CD4-positive, CD25-positive, alpha-beta regulatory T cell (primary cell): ENCODE data around the gene FAM216B. TPM values are rescaled to one million over a fixed set of nuclear protein-coding genes. Genes with fewer than 3 reads are reported as not detected.
A peak's percentile ranks its signal among the peaks of the same experiment; 100 is the strongest.

ENCODE experiments used
- ATAC-seq, 2 donors: fragments of 150-1000 bp; cut with Tn5 transposase; one replicate each; pipeline ENCODE4 v1.10.0; 2021; ENCODE audit warnings: low read depth in 2 of 2, moderate number of reproducible peaks in 2 of 2, moderate library complexity in 1 of 2
- DNase-seq, 3 donors: peaks; one replicate each; pipeline versions ENCODE4 v3.0.0 to v3.0.0-alpha.2; 2012 to 2022; ENCODE audit warnings: mixed read lengths in 1 of 3
- H3K27ac ChIP-seq: one replicate; pipeline ENCODE4 v1.7.0; 2013; ENCODE audit warnings: mild to moderate bottlenecking, low read length; ENCODE audit not compliant: insufficient read depth, poor library complexity, severe bottlenecking
- H3K27me3 ChIP-seq: one replicate; pipeline ENCODE4 v1.7.0; 2013; ENCODE audit warnings: low read length; ENCODE audit not compliant: control insufficient read depth, insufficient read depth
- H3K36me3 ChIP-seq: one replicate; pipeline ENCODE4 v1.7.0; 2013; ENCODE audit warnings: mild to moderate bottlenecking, low read length, moderate library complexity; ENCODE audit not compliant: control insufficient read depth, insufficient read depth
- H3K4me1 ChIP-seq: 2 replicates; pipeline ENCODE4 v1.7.0; 2013; ENCODE audit warnings: mild to moderate bottlenecking, low read length; ENCODE audit not compliant: insufficient read depth, control insufficient read depth, poor library complexity, severe bottlenecking
- H3K4me3 ChIP-seq: one replicate; pipeline ENCODE4 v1.7.0; 2013; ENCODE audit warnings: low read depth, mild to moderate bottlenecking, low read length, moderate library complexity
- H3K9me3 ChIP-seq, 2 experiments: 1 replicate in 1 of 2; 2 replicates in 1 of 2; pipeline ENCODE4 v1.7.0; 2013; ENCODE audit warnings: low read length in 2 of 2, mild to moderate bottlenecking in 1 of 2, moderate library complexity in 1 of 2; ENCODE audit not compliant: control insufficient read depth in 2 of 2
- H3K27ac Mint-ChIP-seq, 3 donors: one replicate each; pipeline ENCODE4 v1.8.0; 2020 to 2022; ENCODE audit warnings: mild to moderate bottlenecking in 3 of 3, mixed read lengths in 3 of 3, moderate library complexity in 2 of 3
- H3K27me3 Mint-ChIP-seq: one replicate; pipeline ENCODE4 v1.8.0; 2022; ENCODE audit warnings: mild to moderate bottlenecking, mixed read lengths
- H3K36me3 Mint-ChIP-seq: one replicate; pipeline ENCODE4 v1.8.0; 2020; ENCODE audit warnings: mixed read lengths
- H3K4me1 Mint-ChIP-seq, 4 donors: one replicate each; pipeline ENCODE4 v1.8.0; 2020 to 2022; ENCODE audit warnings: mixed read lengths in 4 of 4, mild to moderate bottlenecking in 1 of 4
- H3K4me3 Mint-ChIP-seq, 4 donors: one replicate each; pipeline ENCODE4 v1.8.0; 2020 to 2022; ENCODE audit warnings: mild to moderate bottlenecking in 4 of 4, mixed read lengths in 4 of 4, moderate library complexity in 3 of 4
- H3K9me3 Mint-ChIP-seq, 7 donors: one replicate each; pipeline ENCODE4 v1.8.0; 2020 to 2022; ENCODE audit warnings: mixed read lengths in 7 of 7, mild to moderate bottlenecking in 3 of 7, moderate library complexity in 2 of 7
- polyA plus RNA-seq, 4 donors: library from polyadenylated mRNA; unstranded; fragments of 300-500 nt; fragmentation: Illumina TruSeq; gene quantifications; one replicate each; pipeline ENCODE4 v1.2.3, GENCODE V29; 2021
- total RNA-seq: library from RNA; stranded (reverse); gene quantifications from one replicate; pipeline ENCODE4 v1.2.3, GENCODE V29; 2022

The FAM216B gene
- total and polyA plus RNA-seq, 5 donors from 2014 or later = not detected

DNA sequence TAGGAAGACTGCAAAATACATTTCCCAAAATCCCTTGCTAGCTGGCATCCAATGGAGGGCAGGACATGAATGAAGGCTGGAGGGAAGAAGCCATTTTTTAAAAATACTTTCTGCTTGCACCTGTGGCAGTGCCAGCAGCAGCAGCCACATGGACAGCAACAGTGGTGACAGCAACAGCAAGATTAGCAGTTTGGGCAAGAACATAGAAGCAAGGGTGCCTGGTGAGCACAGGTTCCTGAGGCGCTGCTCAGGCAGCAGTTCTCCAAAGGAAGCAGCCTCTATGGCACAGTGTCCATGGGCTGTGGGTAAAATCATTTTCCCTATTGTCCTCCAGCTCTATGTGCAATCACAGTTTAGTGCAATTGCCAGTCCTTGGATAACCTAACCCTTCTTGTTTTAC, 1.3 kb upstream of the FAM216B start:
- Histone ChIP-seq H3K36me3 (no peaks in the 10 kb centered on the region), H3K9me3 (no peaks in the 10 kb centered on the region), H3K4me3 (no peak overlapping the region), H3K4me1 (no peaks in the 10 kb centered on the region), H3K27me3 (no peaks in the 10 kb centered on the region), H3K27ac (no peak overlapping the region)
- Mint-ChIP-seq H3K27me3 (peaks cover 5% of the 10 kb centered on the region), H3K4me3 (no peak overlapping the region), H3K9me3 (peaks cover 0 to 5% (median 0%) of the 10 kb centered on the region in 7 donors), H3K27ac (no peak overlapping the region), H3K4me1 (no peaks in the 10 kb centered on the region), H3K36me3 (no peaks in the 10 kb centered on the region)
- ATAC-seq (no peak), DNase-seq (no peak)

DNA sequence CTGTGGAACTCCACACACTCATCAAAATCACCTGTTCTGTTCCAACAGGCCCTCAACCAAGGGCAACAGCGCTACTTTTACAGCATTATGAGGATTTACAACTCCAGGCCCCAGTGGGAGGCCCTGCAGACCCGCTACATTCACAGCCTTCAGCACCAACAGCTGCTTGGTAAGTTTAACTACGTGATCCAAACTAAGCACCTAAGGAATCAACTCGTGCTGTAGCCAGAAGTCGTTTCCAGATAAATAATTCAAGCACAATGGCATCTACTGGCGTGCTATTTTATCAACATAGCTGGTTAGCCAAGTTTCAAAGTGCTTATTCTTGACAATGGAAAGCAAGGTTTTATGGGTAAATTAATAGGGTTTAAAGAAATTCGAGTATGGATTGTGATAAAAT, 5.3 kb downstream of the FAM216B start:
- H3K36me3 ChIP-seq = no peaks in the 10 kb centered on the region
- DNase-seq (no peak), ATAC-seq (no peak)
- H3K9me3 ChIP-seq = no peaks in the 10 kb centered on the region
- peaks cover 6% of the 10 kb centered on the region for H3K27me3 Mint-ChIP-seq
- peaks cover 0 to 3% (median 0%) of the 10 kb centered on the region in 7 donors for H3K9me3 Mint-ChIP-seq
- no peak overlapping the region for H3K4me3 ChIP-seq
- H3K27ac Mint-ChIP-seq = no peak overlapping the region
- no peaks in the 10 kb centered on the region for H3K4me1 ChIP-seq
- H3K27me3 ChIP-seq = no peaks in the 10 kb centered on the region
- H3K36me3 Mint-ChIP-seq = no peaks in the 10 kb centered on the region
- no peak overlapping the region for H3K4me3 Mint-ChIP-seq
- H3K4me1 Mint-ChIP-seq = peaks cover 0 to 4% (median 0%) of the 10 kb centered on the region in 4 donors
- no peak overlapping the region for H3K27ac ChIP-seq

DNA sequence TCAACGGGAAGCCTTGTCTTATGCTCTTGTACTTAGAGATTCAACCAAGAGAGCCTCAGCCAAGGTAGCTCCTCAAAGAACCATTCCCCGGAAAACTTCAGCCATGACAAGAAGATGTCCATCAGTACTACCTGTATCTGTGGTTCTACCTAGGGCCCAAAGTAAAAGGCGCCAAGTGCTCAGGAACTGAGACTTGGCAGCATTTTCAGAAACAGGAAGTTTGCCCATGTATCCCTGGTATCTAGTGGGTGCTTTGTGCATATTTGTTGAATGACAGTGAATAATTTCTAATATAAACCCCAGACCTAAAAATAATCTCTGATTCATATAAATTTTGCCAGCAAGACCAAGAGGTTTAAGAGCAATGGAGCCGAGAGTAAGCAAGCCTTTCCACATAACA, 7.2 kb downstream of the FAM216B start:
- DNase-seq (no peak), ATAC-seq (no peak)
- no peaks in the 10 kb centered on the region for H3K36me3 Mint-ChIP-seq
- Histone ChIP-seq H3K27ac (no peak overlapping the region), H3K36me3 (no peaks in the 10 kb centered on the region), H3K27me3 (peaks cover 2% of the 10 kb centered on the region), H3K4me1 (no peaks in the 10 kb centered on the region), H3K9me3 (no peaks in the 10 kb centered on the region), H3K4me3 (no peak overlapping the region)
- H3K9me3 Mint-ChIP-seq = peaks cover 0 to 3% (median 0%) of the 10 kb centered on the region in 7 donors
- H3K4me3 Mint-ChIP-seq = no peak overlapping the region
- peaks cover 0 to 4% (median 0%) of the 10 kb centered on the region in 4 donors for H3K4me1 Mint-ChIP-seq
- H3K27ac Mint-ChIP-seq = no peak overlapping the region
- peaks cover 15% of the 10 kb centered on the region for H3K27me3 Mint-ChIP-seq

DNA sequence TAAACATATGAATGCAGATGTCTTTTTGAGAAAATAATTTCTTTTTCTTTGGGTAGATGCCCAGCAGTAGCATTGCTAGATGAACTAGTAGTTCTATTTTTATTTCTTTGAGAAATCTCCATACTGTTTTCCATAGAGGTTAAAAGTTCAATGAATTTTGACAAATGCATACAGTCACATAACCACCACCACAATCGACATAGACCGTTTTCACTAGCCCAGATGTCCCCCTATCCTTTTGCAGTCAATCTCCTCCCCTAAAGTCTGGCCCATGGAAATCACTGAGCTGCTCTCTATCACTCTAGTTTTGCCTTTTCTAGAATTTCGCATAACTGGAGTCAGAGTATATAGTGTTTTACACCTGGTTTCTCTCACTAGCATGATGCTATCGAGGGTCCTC, 10.8 kb downstream of the FAM216B start:
- H3K4me1 ChIP-seq = no peaks in the 10 kb centered on the region
- Mint-ChIP-seq H3K4me3 (no peak overlapping the region), H3K9me3 (peaks cover 0 to 8% (median 0%) of the 10 kb centered on the region in 7 donors), H3K27me3 (peaks cover 24% of the 10 kb centered on the region), H3K27ac (no peak overlapping the region), H3K36me3 (peaks cover 4% of the 10 kb centered on the region), H3K4me1 (peaks cover 0 to 4% (median 1%) of the 10 kb centered on the region in 4 donors)
- H3K4me3 ChIP-seq = no peak overlapping the region
- H3K36me3 ChIP-seq = no peaks in the 10 kb centered on the region
- peaks cover 5% of the 10 kb centered on the region for H3K27me3 ChIP-seq
- no peaks in the 10 kb centered on the region for H3K9me3 ChIP-seq
- no peak for ATAC-seq
- H3K27ac ChIP-seq = no peak overlapping the region
- DNase-seq = no peak

DNA sequence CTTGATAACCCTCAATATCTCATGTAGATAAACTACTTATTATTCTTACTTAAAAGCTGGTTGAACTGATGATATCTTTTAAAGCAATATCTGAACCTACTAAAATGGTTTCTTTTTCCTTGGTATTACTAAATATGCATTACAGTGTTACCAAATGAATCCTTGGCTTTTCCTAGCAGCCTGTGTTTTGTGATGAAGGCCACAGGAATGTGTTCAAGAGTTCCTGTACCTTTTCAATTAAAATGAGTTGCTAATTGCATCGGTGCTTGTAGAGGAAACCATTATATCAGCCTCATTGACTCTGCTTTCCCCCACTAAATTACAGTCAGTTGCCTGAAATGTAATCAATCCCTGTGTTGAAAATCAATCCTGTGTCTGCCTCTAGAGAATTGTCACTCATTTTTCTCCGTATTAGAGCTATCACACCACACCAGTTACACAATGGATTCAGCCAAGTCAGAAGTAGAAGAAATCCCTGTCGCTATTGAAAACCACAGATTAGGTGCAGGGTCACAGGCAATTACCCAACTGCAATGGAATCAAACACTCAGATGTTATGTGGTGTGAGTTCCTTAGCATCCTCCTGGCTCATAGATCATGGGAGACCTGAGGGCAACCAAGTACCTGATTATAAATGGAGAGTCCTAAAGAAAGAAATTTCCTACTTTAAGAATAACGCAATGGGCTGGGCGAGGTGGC, 13.3 kb downstream of the FAM216B start:
- Mint-ChIP-seq H3K9me3 (peaks cover 0 to 6% (median 0%) of the 10 kb centered on the region in 7 donors), H3K4me3 (no peak overlapping the region), H3K27ac (no peak overlapping the region), H3K4me1 (peaks cover 0 to 3% (median 0%) of the 10 kb centered on the region in 4 donors), H3K27me3 (peaks cover 28% of the 10 kb centered on the region), H3K36me3 (peaks cover 4% of the 10 kb centered on the region)
- no peak for ATAC-seq
- no peak overlapping the region for H3K4me3 ChIP-seq
- peaks cover 5% of the 10 kb centered on the region for H3K27me3 ChIP-seq
- no peak for DNase-seq
- no peak overlapping the region for H3K27ac ChIP-seq
- H3K9me3 ChIP-seq = no peaks in the 10 kb centered on the region
- no peaks in the 10 kb centered on the region for H3K4me1 ChIP-seq
- no peaks in the 10 kb centered on the region for H3K36me3 ChIP-seq

DNA sequence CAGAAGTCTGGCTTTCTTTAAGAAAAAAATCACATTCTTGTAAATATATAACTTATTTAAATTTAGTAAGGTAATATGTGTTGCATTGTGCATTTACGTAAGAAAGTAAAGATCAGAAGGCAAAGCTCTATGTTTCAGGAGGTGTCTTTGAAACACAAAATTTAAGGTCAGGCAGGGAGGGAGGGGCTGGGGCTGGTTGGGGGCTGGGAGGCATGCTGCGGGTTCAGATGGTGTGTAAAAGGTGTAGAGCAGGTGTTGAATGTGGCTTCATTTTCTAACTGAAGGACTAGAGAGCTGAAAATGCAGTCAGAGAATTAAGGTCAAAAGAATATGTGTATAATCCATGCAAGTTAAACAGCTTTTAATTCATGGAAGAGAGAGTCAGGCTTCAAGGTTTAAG, 14.3 kb downstream of the FAM216B start:
- Histone ChIP-seq H3K4me3 (no peak overlapping the region), H3K27me3 (peaks cover 5% of the 10 kb centered on the region), H3K4me1 (no peaks in the 10 kb centered on the region), H3K36me3 (no peaks in the 10 kb centered on the region), H3K9me3 (no peaks in the 10 kb centered on the region), H3K27ac (no peak overlapping the region)
- Mint-ChIP-seq H3K36me3 (peaks cover 4% of the 10 kb centered on the region), H3K27ac (no peak overlapping the region), H3K9me3 (peaks cover 0 to 8% (median 0%) of the 10 kb centered on the region in 7 donors), H3K4me3 (no peak overlapping the region), H3K4me1 (peaks cover 0 to 3% (median 0%) of the 10 kb centered on the region in 4 donors), H3K27me3 (peaks cover 28% of the 10 kb centered on the region)
- ATAC-seq (no peak), DNase-seq (no peak)

DNA sequence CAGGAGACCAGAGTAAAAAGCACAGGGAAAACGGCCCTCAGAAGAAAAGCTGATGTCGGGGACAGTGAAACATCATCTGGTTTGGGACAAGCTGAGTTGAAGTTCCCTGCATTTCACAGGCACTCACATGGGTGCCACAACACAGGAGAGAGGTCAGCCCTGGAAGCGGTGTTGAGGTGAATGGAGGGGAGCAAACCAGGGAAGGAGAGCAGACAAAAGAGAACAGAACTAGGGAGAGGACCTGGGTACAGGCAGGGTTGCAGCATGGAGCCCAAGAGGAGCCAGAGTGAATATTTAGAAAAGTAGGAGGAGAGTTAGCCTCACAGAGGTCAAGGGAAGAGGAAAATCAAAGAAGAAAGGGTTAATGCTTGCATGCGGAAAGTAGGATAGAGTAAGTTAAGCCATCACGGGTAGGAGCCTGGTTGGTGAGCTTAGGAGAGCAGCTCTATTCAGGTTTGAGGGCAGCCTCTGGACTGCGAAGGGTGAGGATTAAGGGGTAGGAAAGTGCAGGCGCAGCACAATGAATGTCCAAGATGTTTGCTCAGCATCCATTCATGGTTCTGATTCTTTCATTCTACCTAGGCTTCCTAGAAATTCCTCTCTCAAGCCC, 15.5 kb downstream of the FAM216B start:
- Mint-ChIP-seq H3K4me3 (no peak overlapping the region), H3K27ac (peak overlapping the region in 1 of 3 donors; percentile 35)

More for the DNA sequence above, 15.5 kb downstream of the FAM216B start:
- H3K36me3 ChIP-seq = no peaks in the 10 kb centered on the region
- H3K27me3 ChIP-seq = peaks cover 5% of the 10 kb centered on the region
- peaks cover 28% of the 10 kb centered on the region for H3K27me3 Mint-ChIP-seq
- no peaks in the 10 kb centered on the region for H3K9me3 ChIP-seq
- H3K4me1 ChIP-seq = no peaks in the 10 kb centered on the region
- H3K9me3 Mint-ChIP-seq = peaks cover 0 to 8% (median 0%) of the 10 kb centered on the region in 7 donors
- no peak overlapping the region for H3K27ac ChIP-seq
- ATAC-seq = no peak
- H3K36me3 Mint-ChIP-seq = peaks cover 4% of the 10 kb centered on the region
- H3K4me3 ChIP-seq = no peak overlapping the region
- H3K4me1 Mint-ChIP-seq = peaks cover 0 to 3% (median 0%) of the 10 kb centered on the region in 4 donors
- DNase-seq = no peak
